B cell (primary cell): ENCODE results near the gene ADORA2B. TPM values are rescaled to one million over a fixed set of nuclear protein-coding genes. Genes with fewer than 3 reads are reported as not detected.

Experiments used
- ATAC-seq: fragments of 200-7000 bp; cut with Tn5 transposase; one replicate; pipeline ENCODE4 v1.10.0; 2021; ENCODE audit warnings: low read depth, mild to moderate bottlenecking, moderate number of reproducible peaks, moderate library complexity
- CTCF ChIA-PET: fragments of 350-600 bp; sonication (Branson Sonifier 250); formaldehyde crosslinking; loops from one replicate; lab custom pipeline; 2021; ENCODE audit warnings: antibody characterized with exemption, inconsistent platforms; lab: Charles Lee
- POLR2A ChIA-PET: fragments of 350-600 bp; sonication (Branson Sonifier 250); formaldehyde crosslinking; loops from one replicate; lab custom pipeline; 2021; ENCODE audit warnings: antibody characterized with exemption; lab: Charles Lee
- DNase-seq: peaks from one replicate; pipeline ENCODE4 v3.0.0; 2013
- H2AFZ ChIP-seq: 2 replicates; pipeline ENCODE4 v1.6.1; 2012; ENCODE audit warnings: mild to moderate bottlenecking, low read depth, low read length; ENCODE audit not compliant: insufficient read depth, poor library complexity, severe bottlenecking
- H3K27ac ChIP-seq, 2 donors: 1 replicate in 1 of 2; 2 replicates in 1 of 2; pipeline ENCODE4 v1.5.1; 2012 to 2013; ENCODE audit warnings: low read length in 2 of 2, mild to moderate bottlenecking in 2 of 2, moderate library complexity in 1 of 2
- H3K27me3 ChIP-seq, 4 experiments: fragments of 200-600 bp in 1 of 4; sonication (generic) in 1 of 4; replicated peaks in 1 of 4; 1 replicate in 2 of 4; 2 replicates in 2 of 4; pipeline versions ENCODE4 v1.6.1 to v1.7.0; 2013 to 2016; ENCODE audit warnings: low read length in 3 of 4, mild to moderate bottlenecking in 2 of 4, mixed read lengths in 1 of 4, moderate library complexity in 1 of 4; ENCODE audit not compliant: insufficient read depth in 4 of 4, control insufficient read depth in 3 of 4; ENCODE audit errors: control extremely low read depth in 1 of 4
- H3K36me3 ChIP-seq, 2 experiments: replicated peaks in 1 of 2; 1 replicate in 1 of 2; 2 replicates in 1 of 2; pipeline versions ENCODE4 v1.6.1 to v1.7.1; 2013; ENCODE audit warnings: low read length in 1 of 2; ENCODE audit not compliant: insufficient read depth in 2 of 2, control insufficient read depth in 1 of 2; ENCODE audit errors: control extremely low read depth in 1 of 2, extremely low read depth in 1 of 2
- H3K4me1 ChIP-seq, 2 donors: fragments of 200-600 bp in 1 of 2; sonication (generic) in 1 of 2; 1 replicate in 1 of 2; 2 replicates in 1 of 2; pipeline versions ENCODE4 v1.5.1 to v1.6.1; 2013 to 2017; ENCODE audit warnings: low read length in 2 of 2; ENCODE audit not compliant: control insufficient read depth in 2 of 2, insufficient read depth in 2 of 2
- H3K4me2 ChIP-seq: replicated peaks from 2 replicates; pipeline ENCODE3; 2012; ENCODE audit warnings: mild to moderate bottlenecking, low read depth, low read length; ENCODE audit not compliant: poor library complexity, severe bottlenecking
- H3K4me3 ChIP-seq, 5 experiments: fragments of 200-600 bp in 1 of 5; sonication (generic) in 1 of 5; 1 replicate in 3 of 5; 2 replicates in 2 of 5; pipeline versions ENCODE4 v1.5.1 to v1.7.0; 2011 to 2016; ENCODE audit warnings: low read length in 4 of 5, mild to moderate bottlenecking in 4 of 5, low read depth in 2 of 5, control low read depth in 1 of 5, moderate library complexity in 1 of 5; ENCODE audit not compliant: insufficient read depth in 1 of 5; ENCODE audit errors: control extremely low read depth in 1 of 5, extremely low read depth in 1 of 5
- H3K79me2 ChIP-seq: fragments of 200-600 bp; sonication (generic); one replicate; pipeline ENCODE4 v1.6.0; 2016; ENCODE audit warnings: low read length; ENCODE audit not compliant: control insufficient read depth, insufficient read depth
- H3K9ac ChIP-seq: fragments of 200-600 bp; sonication (generic); 2 replicates; pipeline ENCODE4 v1.6.1; 2017; ENCODE audit warnings: mild to moderate bottlenecking, low read length, moderate library complexity
- H3K9me3 ChIP-seq, 3 donors: one replicate each; pipeline versions ENCODE4 v1.6.1 to v1.7.1; 2013; ENCODE audit warnings: low read length in 2 of 3; ENCODE audit not compliant: control insufficient read depth in 2 of 3, insufficient read depth in 1 of 3; ENCODE audit errors: control extremely low read depth in 1 of 3
- H4K20me1 ChIP-seq: 2 replicates; pipeline ENCODE4 v1.6.0; 2012; ENCODE audit warnings: mild to moderate bottlenecking, low read length; ENCODE audit not compliant: insufficient read depth, control insufficient read depth, poor library complexity, severe bottlenecking
- H3K27ac Mint-ChIP-seq: one replicate; pipeline ENCODE4 v1.8.0; 2021; ENCODE audit warnings: mixed read lengths
- H3K27me3 Mint-ChIP-seq: one replicate; pipeline ENCODE4 v1.8.0; 2021; ENCODE audit warnings: mixed read lengths
- H3K4me1 Mint-ChIP-seq: one replicate; pipeline ENCODE4 v1.8.0; 2021; ENCODE audit warnings: mixed read lengths
- H3K4me3 Mint-ChIP-seq: one replicate; pipeline ENCODE4 v1.8.0; 2021; ENCODE audit warnings: mixed read lengths
- H3K9me3 Mint-ChIP-seq: one replicate; pipeline ENCODE4 v1.8.0; 2022; ENCODE audit warnings: mixed read lengths; ENCODE audit not compliant: insufficient read depth
- CTCF ChIP-seq: fragments of 200-600 bp; IDR thresholded peaks from one replicate; pipeline ENCODE4 v1.8.0; 2022; ENCODE audit warnings: antibody characterized with exemption, mild to moderate bottlenecking
- EZH2 ChIP-seq: IDR thresholded peaks from 2 replicates; pipeline ENCODE4 v1.6.1; 2012; ENCODE audit warnings: borderline replicate concordance, low read depth, mild to moderate bottlenecking, moderate library complexity, low read length; ENCODE audit not compliant: insufficient read depth, poor library complexity, severe bottlenecking
- WGBS: methylation state at CpG from one replicate; pipeline ENCODE4 v1.1.5; 2013; ENCODE audit warnings: missing lambda C conversion rate; ENCODE audit not compliant: insufficient coverage; 5-methylcytosine and 5-hydroxymethylcytosine counted together
- intact Hi-C: fragments of 100-400 bp; cut with micrococcal nuclease; formaldehyde crosslinking; loops from one replicate; pipeline ENCODE4 v1.10.0; 2022
- polyA plus RNA-seq: library from polyadenylated mRNA; depleted of rRNA; stranded (reverse); fragments of >200 nt; gene quantifications from 2 replicates; pipeline ENCODE4 v1.2.3, GENCODE V29; 2012
- total RNA-seq, 2 donors: library from RNA; stranded (reverse); fragments of 120-200 nt in 1 of 2; gene quantifications; 1 replicate in 1 of 2; 2 replicates in 1 of 2; pipeline versions ENCODE4 v1.2.3 to v1.2.4, GENCODE V29; 2013 to 2022

The ADORA2B gene
- total and polyA plus RNA-seq, 2 donors (not counting 1 experiment from before 2014, with no cell fraction given) = not detected

DNA sequence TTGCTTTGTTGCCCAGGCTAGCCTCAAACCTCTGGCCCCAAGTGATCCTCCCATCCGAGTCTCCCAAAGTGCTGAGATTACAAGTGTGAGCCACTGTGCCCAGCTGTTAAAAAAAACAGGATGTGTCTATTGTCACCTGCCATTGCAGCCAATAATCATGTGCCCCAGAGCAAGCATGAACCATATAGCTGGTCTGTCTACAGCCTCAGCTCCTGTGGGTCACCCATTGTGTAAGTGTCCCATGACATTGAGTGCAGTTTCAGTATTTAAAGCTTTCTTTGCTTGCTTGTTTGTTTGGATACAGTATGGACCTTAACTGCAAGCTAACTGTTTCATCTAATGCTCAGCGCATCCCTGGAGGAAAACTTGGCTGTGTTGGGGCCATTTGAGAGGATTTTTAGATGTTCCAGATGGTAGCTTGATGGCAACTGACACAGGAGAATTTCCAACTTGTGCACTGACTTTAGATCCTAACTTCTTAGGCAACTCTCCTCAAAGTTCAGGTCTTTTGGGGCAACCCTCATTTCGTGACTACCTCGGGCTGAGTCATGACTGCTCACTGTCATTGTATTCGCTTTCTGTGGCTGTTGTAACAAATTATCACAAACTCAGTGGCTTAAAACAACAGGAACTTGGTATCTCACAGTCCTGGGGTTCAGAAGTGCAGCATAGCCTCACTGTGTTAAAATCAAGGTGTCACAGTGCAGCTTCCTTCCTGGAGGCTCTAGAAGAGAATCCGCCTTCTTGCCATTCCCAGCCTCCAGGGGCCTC, 30.3 kb upstream of the ADORA2B start:
- Mint-ChIP-seq H3K4me3 (no peak overlapping the region), H3K27ac (no peak overlapping the region), H3K9me3 (no peaks in the 10 kb centered on the region), H3K4me1 (no peaks in the 10 kb centered on the region), H3K27me3 (peaks cover 12% of the 10 kb centered on the region)
- no peak for DNase-seq
- intact Hi-C loops = no loop called here
- Histone ChIP-seq H3K27ac (no peak overlapping the region), H3K79me2 (no peaks in the 10 kb centered on the region), H3K4me1 (no peaks in the 10 kb centered on the region), H3K9me3 (no peaks in the 10 kb centered on the region), H3K4me3 (no peak overlapping the region), H3K4me2 (no peak overlapping the region), H4K20me1 (no peaks in the 10 kb centered on the region), H3K27me3 (peaks cover 0 to 10% (median 1%) of the 10 kb centered on the region in 4 experiments), H3K36me3 (no peaks in the 10 kb centered on the region), H3K9ac (no peak overlapping the region), H2AFZ (no peak overlapping the region)
- ChIA-PET POLR2A (no interaction called here), CTCF (no interaction called here)
- TF ChIP-seq EZH2 = no peak
- TF ChIP-seq CTCF = no peak
- no peak for ATAC-seq
- 93% methylated on average over 5 of the region's 6 CpGs for WGBS

DNA sequence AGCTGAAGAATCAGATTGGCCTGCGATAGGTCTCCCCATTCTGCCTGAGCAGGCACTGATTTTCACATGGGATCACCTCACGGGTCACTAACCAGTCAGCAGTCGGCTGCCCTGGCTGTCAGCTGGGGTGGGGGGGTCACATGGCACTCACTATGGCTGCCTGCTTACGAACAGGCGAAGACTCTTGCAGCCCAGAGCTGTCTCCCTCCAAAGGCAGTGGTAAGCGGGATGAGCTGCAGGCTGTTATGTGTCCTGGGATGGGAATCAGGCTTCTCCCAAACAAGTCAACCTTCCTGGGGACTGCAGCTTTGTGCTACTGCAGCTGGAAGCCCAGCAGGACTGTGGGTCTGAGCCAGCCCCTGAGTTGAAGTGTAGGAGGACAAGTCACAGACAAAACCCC, 29.0 kb upstream of the ADORA2B start:
- H3K27ac ChIP-seq = no peak overlapping the region
- CTCF ChIA-PET = no interaction called here
- POLR2A ChIA-PET = no interaction called here
- 87% methylated on average over 5 of the region's 6 CpGs for WGBS
- no peak overlapping the region for H3K4me2 ChIP-seq
- H3K4me3 ChIP-seq = no peak overlapping the region
- no peak overlapping the region for H3K27ac Mint-ChIP-seq
- no peaks in the 10 kb centered on the region for H3K79me2 ChIP-seq
- H3K27me3 Mint-ChIP-seq = peaks cover 16% of the 10 kb centered on the region
- intact Hi-C loops = no loop called here
- H4K20me1 ChIP-seq = no peaks in the 10 kb centered on the region
- no peak for ATAC-seq
- peaks cover 0 to 10% (median 1%) of the 10 kb centered on the region in 4 experiments for H3K27me3 ChIP-seq
- no peaks in the 10 kb centered on the region for H3K36me3 ChIP-seq
- H3K9ac ChIP-seq = no peak overlapping the region
- no peak overlapping the region for H2AFZ ChIP-seq
- H3K4me3 Mint-ChIP-seq = no peak overlapping the region
- H3K4me1 Mint-ChIP-seq = no peaks in the 10 kb centered on the region
- H3K4me1 ChIP-seq = no peaks in the 10 kb centered on the region
- DNase-seq = no peak
- H3K9me3 Mint-ChIP-seq = no peaks in the 10 kb centered on the region
- no peaks in the 10 kb centered on the region for H3K9me3 ChIP-seq
- no peak for TF ChIP-seq CTCF
- TF ChIP-seq EZH2 = no peak
